ENCODE measurements around the gene GLI2. TPM values are rescaled to one million over a fixed set of nuclear protein-coding genes. Genes with fewer than 3 reads are reported as not detected.

Gene GLI2
- total and polyA plus RNA-seq, 9 of the 15 experiments (the other 6 are each of a cell fraction or from before 2014, with no cell fraction given): 0.24 TPM; not detected in 8

DNA sequence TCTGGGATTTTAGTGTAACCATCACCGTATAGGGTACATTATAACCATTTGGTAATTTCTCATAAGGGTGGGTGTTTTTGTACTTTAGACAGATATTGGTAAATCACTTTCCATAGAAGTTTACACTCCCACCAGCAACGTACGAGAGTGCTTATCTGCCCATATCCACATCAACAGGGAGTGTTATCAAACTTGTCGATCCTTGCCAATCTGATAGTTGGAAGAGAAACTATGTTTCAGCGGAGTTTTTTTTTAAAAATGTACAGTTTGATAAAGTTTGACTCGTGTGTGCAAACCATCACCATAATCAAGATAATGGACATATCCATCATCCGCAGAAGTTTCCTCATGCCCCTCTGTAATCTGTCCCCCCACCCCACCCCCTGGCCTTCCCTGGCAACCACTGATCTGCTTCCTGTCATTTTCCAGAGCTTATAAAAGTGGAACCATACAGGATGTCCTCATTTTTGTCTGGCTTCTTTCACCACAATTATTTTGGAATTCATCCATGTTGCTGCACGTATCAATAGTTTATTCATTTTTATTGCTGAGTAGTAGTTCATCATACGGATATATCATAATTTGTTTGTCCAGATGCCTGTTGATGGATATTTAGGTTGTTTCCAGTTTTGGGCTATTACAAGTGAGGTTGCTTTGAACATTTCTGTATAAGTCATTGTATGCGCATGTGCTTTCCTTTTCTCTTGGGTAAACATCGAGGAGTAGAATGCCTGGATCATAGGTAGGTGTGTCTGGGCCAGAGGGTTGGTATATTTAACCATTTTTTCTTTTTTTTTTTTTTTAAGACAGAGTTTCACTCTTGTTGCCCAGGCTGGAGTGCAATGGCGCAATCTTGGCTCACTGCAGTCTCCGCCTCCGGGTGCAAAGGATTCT lies 18.6 kb downstream of the GLI2 start:
- Histone ChIP-seq H3K36me3 (ENCODE audit: control insufficient read depth, insufficient read depth, low read length) (no peaks in the 10 kb centered on the region), H3K9me3 (replicated peaks; ENCODE audit: control insufficient read depth, insufficient read depth, low read depth, low read length) (no peaks in the 10 kb centered on the region), H4K20me1 (replicated peaks; ENCODE audit: control insufficient read depth, insufficient read depth, low read length) (peaks cover 3% of the 10 kb centered on the region; the same call in 1 of the 2 replicates), H2AFZ (ENCODE audit: low read depth, low read length) (no peak overlapping the region), H3K9ac (ENCODE audit: insufficient read depth in 1 of 2, low read depth in 2 of 2, low read length in 2 of 2) (no peak overlapping the region), H3K27me3 (ENCODE audit: control insufficient read depth in 2 of 2, insufficient read depth in 2 of 2, low read length in 2 of 2) (peaks cover 0 to 19% of the 10 kb centered on the region in 2 experiments; a peak in 2 of 5 replicates), H3K4me2 (ENCODE audit: insufficient read depth, low read length) (no peak overlapping the region), H3K4me1 (replicated peaks in 1 of 2; ENCODE audit: control insufficient read depth in 2 of 2, insufficient read depth in 2 of 2, low read length in 2 of 2) (peaks cover 0 to 6% of the 10 kb centered on the region in 2 experiments; a peak in 1 of 5 replicates), H3K79me2 (ENCODE audit: control insufficient read depth, insufficient read depth, low read length) (no peaks in the 10 kb centered on the region), H3K9me1 (ENCODE audit: control insufficient read depth, insufficient read depth, low read length) (no peaks in the 10 kb centered on the region), H3K4me3 (no peak overlapping the region), H3K27ac (ENCODE audit: extremely low read depth, low read depth, low read length) (no peak overlapping the region)
- CTCF ChIA-PET (ENCODE audit: low intra/inter-chr PET ratio): no interaction called here
- POLR2A ChIA-PET: no interaction called here
- intact Hi-C loops (cut with micrococcal nuclease): no loop called here
- no TSS peak for BruUV-seq (replicated peaks)
- no peak for ATAC-seq
- DNase-seq (ENCODE audit: extremely low read depth in 1 of 4, low spot score in 3 of 4): no peak
- FAIRE-seq: no peak
- TF ChIP-seq ZBTB40 (IDR thresholded peaks at IDR 0.05): 0 out of 2 replicates have a peak, but pooled peaks have one; percentile 21
- no peak for TF ChIP-seq ZBTB40 (CRISPR knock-in tag; IDR thresholded peaks at IDR 0.05)
- no peak for TF ChIP-seq E2F3 (CRISPR knock-in tag; IDR thresholded peaks at IDR 0.05)
- in situ Hi-C loops (cut with MboI): no loop called here
- 14% methylated on average over 13 of the region's 14 CpGs for WGBS (ENCODE audit: insufficient coverage, low coverage, missing lambda C conversion rate)

Data from K562 (cell line).